SJCRH30 (cell line): ENCODE data around the gene MRPS15. TPM values are rescaled to one million over a fixed set of nuclear protein-coding genes. Genes with fewer than 3 reads are reported as not detected.
"Not testable (repeated sequence)": the region's sequence is repeated elsewhere in the genome, so short reads cannot be mapped to it uniquely, and the experiment has no call there.

Experiments used
- DNase-seq, 2 experiments: peaks; one replicate each; pipeline ENCODE4 v3.0.0-alpha.2; 2015 to 2020
- H3K27ac ChIP-seq: fragments of 250-450 bp; sonication (Bioruptor Pico); 2 replicates; pipeline ENCODE4 v1.5.1; 2020; ENCODE audit warnings: mild to moderate bottlenecking, moderate library complexity
- H3K27me3 ChIP-seq: fragments of 250-450 bp; sonication (Bioruptor Pico); 2 replicates; pipeline ENCODE4 v1.5.1; 2020; ENCODE audit warnings: mild to moderate bottlenecking, moderate library complexity
- H3K36me3 ChIP-seq: fragments of 250-450 bp; sonication (Bioruptor Pico); 2 replicates; pipeline ENCODE4 v1.5.1; 2020; ENCODE audit warnings: mild to moderate bottlenecking, moderate library complexity
- H3K4me1 ChIP-seq: fragments of 250-450 bp; sonication (Bioruptor Pico); 2 replicates; pipeline ENCODE4 v1.5.1; 2020; ENCODE audit warnings: mild to moderate bottlenecking, moderate library complexity
- H3K4me3 ChIP-seq: fragments of 250-450 bp; sonication (Bioruptor Pico); 2 replicates; pipeline ENCODE4 v1.5.1; 2020; ENCODE audit warnings: mild to moderate bottlenecking, moderate library complexity
- H3K9me3 ChIP-seq: fragments of 250-450 bp; sonication (Bioruptor Pico); replicated peaks from 2 replicates; pipeline ENCODE4 v1.5.1; 2020; ENCODE audit warnings: mild to moderate bottlenecking, moderate library complexity
- total RNA-seq: library from RNA; depleted of rRNA; stranded (reverse); fragments of >200 nt; shearing (Covaris generic); gene quantifications from 2 replicates; pipeline ENCODE4 v1.2.3, GENCODE V29; 2014; rRNA removed

Gene MRPS15
- total RNA-seq: 130 and 140 TPM in 2 replicates

DNA sequence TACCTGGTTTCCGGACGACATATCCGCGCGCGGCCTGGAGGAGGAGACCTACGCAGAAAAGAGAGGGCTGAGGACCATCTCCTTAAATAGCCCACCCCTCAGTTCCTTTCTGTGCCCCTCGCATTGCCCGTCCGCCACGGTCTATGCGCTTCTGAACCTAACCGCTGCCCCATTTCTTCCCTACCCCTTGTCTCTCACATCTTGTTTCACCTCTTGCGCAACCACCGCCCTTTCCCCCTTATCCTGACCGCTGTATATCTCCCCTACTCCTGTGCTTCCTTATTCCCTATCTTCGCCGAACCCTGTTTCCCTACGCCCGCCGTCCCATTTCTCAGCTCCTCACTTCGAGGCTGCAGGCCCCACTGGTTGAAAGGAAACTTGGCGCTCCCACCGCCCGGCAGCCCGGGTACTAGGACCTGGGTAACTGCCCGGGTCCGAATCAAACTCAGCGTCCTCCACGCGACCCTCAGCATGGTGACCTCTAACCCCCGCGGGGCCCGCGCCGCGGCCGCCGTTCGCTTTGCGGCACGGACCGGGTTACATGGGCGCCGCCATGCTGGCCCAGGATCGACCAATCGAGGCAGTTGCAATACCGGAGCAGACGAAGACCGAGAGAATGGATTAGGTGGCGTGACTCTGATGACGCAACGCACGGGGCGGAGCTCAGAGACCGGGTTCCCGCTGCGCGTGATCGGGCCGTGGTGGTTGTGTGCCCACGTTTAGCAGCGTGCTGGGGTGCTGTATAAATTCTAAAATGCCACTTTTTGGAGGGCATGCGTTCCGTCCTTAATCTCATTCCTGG is at the start of gene MRPS15:
MRPS15 (minus strand) TSS at position 582 of the 802 bp plus-strand sequence; CDS start at position 473, 109 bp downstream.
- DNase-seq: peak; percentile 96 to 97
- Histone ChIP-seq H3K4me3 (peak within 1 kb of the TSS; percentile 87), H3K9me3 (no peaks in the 10 kb centered on the region), H3K4me1 (peaks cover 3% of the 10 kb centered on the region; the same call in 1 of the 2 replicates), H3K27ac (peak within 1 kb of the TSS; percentile 78), H3K27me3 (no peaks in the 10 kb centered on the region), H3K36me3 (peaks cover 12% of the 10 kb centered on the region; the same call in 1 of the 2 replicates)

DNA sequence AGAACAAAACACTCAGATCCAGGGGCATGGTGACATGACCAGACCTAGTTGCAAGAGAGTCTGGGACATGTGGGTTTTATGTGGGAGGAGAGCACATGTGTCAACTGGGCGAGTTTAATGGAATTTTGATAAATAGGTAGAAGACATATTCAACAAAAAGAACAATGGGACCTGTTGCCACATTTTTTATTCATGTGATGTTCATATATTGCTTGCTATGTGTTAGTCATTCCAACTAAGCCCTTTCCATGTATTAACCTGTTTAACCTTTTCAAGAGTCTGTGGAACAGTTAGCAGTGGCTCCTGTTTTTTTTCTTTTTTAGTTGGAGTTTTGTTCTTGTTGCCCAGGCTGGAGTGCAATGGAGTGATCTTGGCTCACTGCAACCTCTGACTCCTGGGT is 48.7 kb upstream of the MRPS15 start:
- Histone ChIP-seq H3K27ac (no peak overlapping the region), H3K36me3 (no peaks in the 10 kb centered on the region), H3K9me3 (no peaks in the 10 kb centered on the region), H3K4me1 (no peaks in the 10 kb centered on the region), H3K4me3 (no peak overlapping the region), H3K27me3 (peaks cover 34% of the 10 kb centered on the region)
- DNase-seq: no peak

GRCh38 chr1:36511804-36512798 is 47.9 kb upstream of the MRPS15 start:
- Histone ChIP-seq H3K4me1 (no peaks in the 10 kb centered on the region), H3K4me3 (no peak overlapping the region), H3K36me3 (no peaks in the 10 kb centered on the region), H3K9me3 (no peaks in the 10 kb centered on the region), H3K27me3 (peaks cover 27% of the 10 kb centered on the region), H3K27ac (no peak overlapping the region)
- no peak for DNase-seq

DNA sequence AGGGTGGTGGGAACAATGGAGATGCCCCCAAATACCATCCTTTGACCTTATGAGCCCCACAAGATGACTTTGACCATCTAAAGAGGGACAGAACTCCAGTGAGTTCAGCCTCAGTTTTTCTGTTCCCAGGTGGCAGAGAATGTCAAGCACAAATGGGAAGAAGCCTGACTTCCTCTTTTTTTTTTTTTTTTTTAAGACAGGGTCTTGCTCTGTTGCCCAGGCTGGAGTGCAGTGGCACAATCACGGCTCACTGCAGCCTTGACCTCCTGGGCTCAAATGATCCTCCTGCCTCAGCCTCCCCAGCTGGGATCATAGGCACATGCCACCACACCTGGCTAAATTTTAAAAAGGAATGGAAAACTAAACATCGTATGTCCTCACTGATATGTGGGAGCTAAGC is 47.0 kb upstream of the MRPS15 start:
- not testable (repeated sequence) for H3K36me3 ChIP-seq, H3K27ac ChIP-seq, H3K4me1 ChIP-seq, H3K9me3 ChIP-seq, DNase-seq, H3K4me3 ChIP-seq
- H3K27me3 ChIP-seq: peaks cover 24% of the 10 kb centered on the region

- no peak overlapping the region for H3K27ac ChIP-seq
- no peaks in the 10 kb centered on the region for H3K36me3 ChIP-seq
- H3K4me1 ChIP-seq: no peaks in the 10 kb centered on the region
- no peak for DNase-seq
- peaks cover 24% of the 10 kb centered on the region; the same call in 1 of the 2 replicates for H3K27me3 ChIP-seq
- no peaks in the 10 kb centered on the region for H3K9me3 ChIP-seq
- no peak overlapping the region for H3K4me3 ChIP-seq
Measured at GRCh38 chr1:36510418-36510817, 46.2 kb upstream of the MRPS15 start.

DNA sequence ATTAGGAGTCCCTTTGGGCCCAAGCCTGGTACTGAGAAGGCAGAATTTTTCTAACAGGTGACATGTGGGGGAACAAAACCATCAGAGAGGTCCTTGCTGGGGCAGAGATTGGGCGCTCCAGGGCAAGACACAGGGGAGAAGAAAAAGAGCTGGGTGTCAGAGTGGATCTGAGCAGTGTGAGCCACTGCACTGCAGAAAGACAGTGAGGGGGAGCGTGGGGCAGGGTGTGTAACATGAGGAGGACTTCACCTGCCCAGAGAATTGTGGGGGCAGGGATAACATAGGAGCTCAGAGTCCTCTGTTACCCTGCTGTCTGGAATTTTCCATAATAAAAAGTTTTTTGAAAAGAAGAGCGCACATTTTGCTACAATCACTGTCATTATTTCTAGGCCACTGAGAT is 44.1 kb upstream of the MRPS15 start:
- no peaks in the 10 kb centered on the region for H3K9me3 ChIP-seq
- H3K27me3 ChIP-seq: peaks cover 21% of the 10 kb centered on the region
- H3K4me1 ChIP-seq: no peaks in the 10 kb centered on the region
- H3K27ac ChIP-seq: no peak overlapping the region
- H3K4me3 ChIP-seq: no peak overlapping the region
- no peaks in the 10 kb centered on the region for H3K36me3 ChIP-seq
- DNase-seq: no peak

- H3K36me3 ChIP-seq: no peaks in the 10 kb centered on the region
- no peak overlapping the region for H3K27ac ChIP-seq
- H3K4me1 ChIP-seq: no peaks in the 10 kb centered on the region
- no peak for DNase-seq
- H3K4me3 ChIP-seq: no peak overlapping the region
- no peaks in the 10 kb centered on the region for H3K9me3 ChIP-seq
- peaks cover 23% of the 10 kb centered on the region for H3K27me3 ChIP-seq
Measured at GRCh38 chr1:36506276-36506920, 42.2 kb upstream of the MRPS15 start.

GRCh38 chr1:36503733-36504132 is 39.5 kb upstream of the MRPS15 start:
- Histone ChIP-seq H3K4me1 (no peaks in the 10 kb centered on the region), H3K27me3 (peaks cover 25% of the 10 kb centered on the region), H3K4me3 (no peak overlapping the region), H3K36me3 (no peaks in the 10 kb centered on the region), H3K9me3 (no peaks in the 10 kb centered on the region), H3K27ac (no peak overlapping the region)
- no peak for DNase-seq

DNA sequence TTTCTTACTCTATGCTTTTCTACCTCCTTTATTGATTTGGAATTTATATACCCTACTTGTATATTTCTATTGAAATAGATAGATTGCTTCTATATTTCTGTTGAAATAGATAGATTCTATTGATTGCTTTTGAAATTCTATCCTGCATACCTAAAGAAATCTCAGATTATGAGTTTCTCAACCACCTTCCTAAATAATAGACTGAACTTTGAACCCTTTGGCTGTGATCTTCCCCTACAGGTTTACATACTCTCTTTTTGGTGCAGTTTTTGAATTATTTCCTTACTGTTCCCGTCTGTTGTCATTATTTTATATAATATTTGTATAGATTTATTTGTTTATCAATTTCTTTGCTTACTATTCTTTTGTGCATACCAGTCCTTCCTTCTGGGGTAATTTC is 39.0 kb upstream of the MRPS15 start:
- Histone ChIP-seq H3K4me1 (no peaks in the 10 kb centered on the region), H3K9me3 (no peaks in the 10 kb centered on the region), H3K27me3 (peaks cover 25% of the 10 kb centered on the region), H3K4me3 (no peak overlapping the region), H3K36me3 (no peaks in the 10 kb centered on the region), H3K27ac (no peak overlapping the region)
- DNase-seq: no peak

- no peak overlapping the region for H3K4me3 ChIP-seq
- no peaks in the 10 kb centered on the region for H3K36me3 ChIP-seq
- H3K27ac ChIP-seq: no peak overlapping the region
- DNase-seq: no peak
- no peaks in the 10 kb centered on the region for H3K9me3 ChIP-seq
- peaks cover 25% of the 10 kb centered on the region for H3K27me3 ChIP-seq
- H3K4me1 ChIP-seq: no peaks in the 10 kb centered on the region
Measured at GRCh38 chr1:36502616-36503015, 38.4 kb upstream of the MRPS15 start.

- not testable (repeated sequence) for DNase-seq, H3K9me3 ChIP-seq, H3K4me1 ChIP-seq, H3K36me3 ChIP-seq, H3K27ac ChIP-seq, H3K4me3 ChIP-seq
- H3K27me3 ChIP-seq: peaks cover 25% of the 10 kb centered on the region
Measured at GRCh38 chr1:36501911-36502310, 37.7 kb upstream of the MRPS15 start.

- Histone ChIP-seq H3K4me1 (no peaks in the 10 kb centered on the region), H3K4me3 (no peak overlapping the region), H3K36me3 (no peaks in the 10 kb centered on the region), H3K27ac (no peak overlapping the region), H3K9me3 (no peaks in the 10 kb centered on the region), H3K27me3 (peaks cover 13% of the 10 kb centered on the region)
- no peak for DNase-seq
Measured at GRCh38 chr1:36497207-36497606, 33.0 kb upstream of the MRPS15 start.

DNA sequence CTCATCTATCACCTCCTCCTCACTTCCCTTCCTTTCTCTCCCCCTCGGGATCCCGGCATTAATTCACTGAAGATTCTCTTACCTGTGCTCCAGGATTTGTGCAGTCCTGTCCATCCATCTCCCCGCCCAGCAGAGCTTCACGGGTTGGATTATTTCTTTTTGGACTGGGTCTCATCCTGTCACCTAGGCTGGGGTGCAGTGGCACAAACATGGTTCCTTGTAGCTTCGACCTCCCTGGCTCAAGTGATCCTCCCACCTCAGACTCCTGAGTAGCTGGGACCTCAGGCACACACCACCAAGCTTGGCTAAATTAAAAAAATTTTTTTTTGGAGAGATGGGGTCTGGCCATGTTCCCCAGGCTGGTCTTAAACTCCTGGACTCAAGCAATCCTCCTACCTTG is 30.8 kb upstream of the MRPS15 start:
- Histone ChIP-seq H3K36me3 (no peaks in the 10 kb centered on the region), H3K27me3 (peaks cover 6% of the 10 kb centered on the region; the same call in 1 of the 2 replicates), H3K4me1 (no peaks in the 10 kb centered on the region), H3K27ac (no peak overlapping the region), H3K9me3 (no peaks in the 10 kb centered on the region), H3K4me3 (no peak overlapping the region)
- no peak for DNase-seq

- Histone ChIP-seq H3K27ac (no peak overlapping the region), H3K9me3 (no peaks in the 10 kb centered on the region), H3K36me3 (no peaks in the 10 kb centered on the region), H3K4me1 (no peaks in the 10 kb centered on the region), H3K27me3 (peaks cover 6% of the 10 kb centered on the region), H3K4me3 (no peak overlapping the region)
- DNase-seq: no peak
Measured at GRCh38 chr1:36493524-36493923, 29.3 kb upstream of the MRPS15 start.
